GM12892 (cell line): ENCODE results near the gene CCDC191.

Source experiments
- POLR2A ChIP-seq: IDR thresholded peaks from 2 replicates; pipeline ENCODE4 v1.6.1; 2011; ENCODE audit warnings: low read depth, low read length, control low read depth
- POLR2AphosphoS5 ChIP-seq: IDR thresholded peaks from 2 replicates; pipeline ENCODE4 v1.6.1; 2011; ENCODE audit warnings: low read depth, low read length, control low read depth
- TAF1 ChIP-seq: IDR thresholded peaks from 2 replicates; pipeline ENCODE4 v1.6.1; 2011; ENCODE audit warnings: low read depth, mild to moderate bottlenecking, control low read depth, low read length, borderline replicate concordance

DNA sequence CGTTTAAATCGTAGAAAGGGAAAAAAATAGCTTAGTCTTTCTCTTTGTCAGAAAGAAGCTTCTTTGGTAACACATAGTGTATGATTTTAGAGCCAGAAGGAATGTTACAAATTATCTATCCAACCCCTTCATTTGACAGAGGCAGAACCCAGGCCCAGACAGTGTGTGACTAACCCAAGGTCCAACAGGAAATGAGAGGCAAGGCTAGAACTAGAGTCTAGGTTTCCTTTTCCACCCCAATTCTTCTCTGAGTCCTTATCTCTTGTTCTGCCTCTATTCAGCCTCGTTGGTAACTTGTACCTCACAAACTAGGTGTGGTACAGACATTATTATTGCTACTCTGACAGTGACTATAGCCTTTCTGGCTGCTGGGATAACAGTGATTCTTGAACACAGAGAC lies 39.5 kb upstream of the CCDC191 start:
- no peak for TF ChIP-seq POLR2A
- TF ChIP-seq TAF1 = no peak
- TF ChIP-seq POLR2AphosphoS5 = no peak
